ENCODE results near the gene UVRAG.
"Not testable (repeated sequence)": the region's sequence is repeated elsewhere in the genome, so short reads cannot be mapped to it uniquely, and the experiment has no call there.

The UVRAG gene

DNA sequence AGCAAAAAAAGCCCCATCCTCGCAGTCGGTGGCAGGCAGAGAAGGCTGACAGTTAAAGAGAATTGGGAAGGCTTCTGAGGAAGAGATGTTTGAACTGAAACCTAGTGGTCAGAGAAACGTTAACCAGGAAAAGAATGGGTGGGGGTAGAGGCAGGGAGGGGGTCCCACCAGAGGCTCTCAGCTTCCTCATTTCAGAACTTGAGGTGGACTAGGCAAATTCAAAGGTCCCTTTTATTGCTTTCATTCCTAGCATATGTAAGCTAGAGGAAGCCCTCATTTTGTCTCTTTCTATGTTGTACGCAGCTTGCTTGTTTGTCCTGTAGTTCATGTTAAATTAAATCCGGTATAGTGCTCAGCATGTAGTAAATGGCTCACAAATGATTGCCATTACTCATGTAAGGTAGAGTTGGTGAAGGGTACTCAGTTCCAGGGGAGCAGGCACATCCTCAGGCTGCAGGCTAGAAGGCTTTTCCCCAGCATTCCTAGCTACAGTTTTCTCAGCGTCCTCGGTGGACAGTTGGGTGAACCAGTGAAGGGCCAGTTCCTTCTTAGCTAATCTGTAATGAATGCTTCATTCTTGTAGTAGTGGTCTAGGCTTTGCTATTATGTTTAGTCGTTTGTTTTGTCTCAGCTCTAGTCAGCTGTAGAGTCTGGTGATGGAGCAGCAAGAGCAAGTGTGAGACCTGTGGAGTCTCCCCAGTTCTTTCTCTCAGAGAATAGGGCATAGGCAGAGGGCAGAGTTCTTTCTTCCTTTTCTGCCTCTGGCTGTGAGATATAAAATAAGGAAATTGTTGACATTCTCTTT lies 58.6 kb downstream of the UVRAG start:
- DNase-seq (ENCODE audit: low read depth in 4 of 4, low spot score in 1 of 4), result no peak

DNA sequence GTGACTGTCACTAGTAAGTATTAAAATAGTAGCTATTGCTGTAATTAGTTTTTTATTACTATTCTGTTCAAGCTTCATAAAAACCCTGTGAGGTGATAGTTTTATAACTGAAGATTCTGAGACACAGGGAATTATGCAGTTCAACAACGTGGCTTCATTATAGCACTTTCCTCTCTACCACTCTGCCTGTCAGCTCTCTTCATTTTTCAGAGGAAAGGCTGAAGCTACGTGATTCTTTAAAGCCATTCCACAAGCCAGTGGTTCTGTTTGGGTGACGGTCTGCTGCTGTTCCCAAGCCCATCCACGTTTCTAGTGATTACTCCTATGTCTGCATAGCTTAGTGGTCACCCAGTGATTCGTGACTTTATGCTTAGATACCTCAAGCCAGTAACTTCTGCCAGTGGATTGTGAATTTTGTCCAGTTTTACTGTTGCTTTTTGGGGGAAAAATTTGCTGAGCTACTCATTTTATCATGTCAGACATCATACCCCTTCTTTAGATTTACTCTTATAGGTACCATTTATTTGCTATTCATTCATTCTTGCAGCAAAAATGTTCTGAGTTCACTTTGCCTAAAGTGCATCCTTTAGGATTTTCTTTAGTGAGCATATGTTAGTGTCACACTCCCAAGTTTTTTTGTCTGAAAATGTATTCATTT lies 59.8 kb downstream of the UVRAG start:
- DNase-seq (ENCODE audit: low read depth in 4 of 4, low spot score in 1 of 4), result no peak

DNA sequence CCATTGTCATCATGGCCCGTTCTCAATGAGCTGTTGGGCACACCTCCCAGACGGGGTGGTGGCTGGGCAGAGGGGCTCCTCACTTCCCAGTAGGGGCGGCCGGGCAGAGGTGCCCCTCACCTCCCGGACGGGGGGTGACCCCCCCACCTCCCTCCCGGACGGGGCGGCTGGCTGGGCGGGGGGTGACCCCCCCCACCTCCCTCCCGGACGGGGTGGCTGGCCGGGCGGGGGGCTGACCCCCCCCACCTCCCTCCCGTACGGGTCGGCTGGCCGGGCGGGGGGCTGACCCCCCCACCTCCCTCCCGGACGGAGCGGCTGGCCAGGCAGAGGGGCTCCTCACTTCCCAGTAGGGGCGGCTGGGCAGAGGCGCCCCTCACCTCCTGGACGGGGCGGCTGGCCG lies 62.3 kb downstream of the UVRAG start:
- DNase-seq (ENCODE audit: low read depth in 4 of 4, low spot score in 1 of 4), result not testable (repeated sequence)

DNA sequence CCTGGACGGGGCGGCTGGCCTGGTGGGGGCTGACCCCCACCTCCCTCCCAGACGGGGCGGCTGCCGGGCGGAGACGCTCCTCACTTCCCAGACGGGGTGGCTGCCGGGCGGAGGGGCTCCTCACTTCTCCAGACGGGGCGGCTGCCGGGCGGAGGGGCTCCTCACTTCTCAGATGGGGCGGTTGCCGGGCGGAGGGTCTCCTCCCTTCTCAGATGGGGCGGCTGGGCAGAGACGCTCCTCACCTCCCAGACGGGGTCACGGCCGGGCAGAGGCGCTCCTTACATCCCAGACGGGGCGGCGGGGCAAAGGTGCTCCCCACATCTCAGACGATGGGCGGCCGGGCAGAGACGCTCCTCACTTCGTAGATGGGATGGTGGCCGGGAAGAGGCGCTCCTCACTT lies 62.9 kb downstream of the UVRAG start:
- not testable (repeated sequence) for DNase-seq (ENCODE audit: low read depth in 4 of 4, low spot score in 1 of 4)

DNA sequence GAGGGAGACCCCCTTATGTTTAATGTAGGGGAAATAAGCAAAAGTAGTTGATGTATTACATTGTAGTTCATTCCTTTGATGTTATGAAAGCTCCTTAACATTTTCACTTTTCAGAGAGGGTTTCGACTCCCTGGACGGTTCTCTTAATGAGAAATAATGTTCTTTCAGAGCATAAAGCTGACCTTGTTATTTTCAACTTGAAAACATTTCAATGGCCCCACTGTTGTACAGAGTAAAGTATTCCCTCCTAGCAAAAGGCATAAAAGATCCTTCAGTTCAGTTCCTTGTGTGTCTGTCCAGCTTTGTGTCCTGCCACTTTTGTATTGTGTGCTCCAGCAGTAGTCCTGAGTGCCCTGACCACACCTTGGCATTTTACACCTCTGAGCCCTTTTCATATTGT lies 63.9 kb downstream of the UVRAG start:
- no peak for DNase-seq (ENCODE audit: low read depth in 4 of 4, low spot score in 1 of 4)

DNA sequence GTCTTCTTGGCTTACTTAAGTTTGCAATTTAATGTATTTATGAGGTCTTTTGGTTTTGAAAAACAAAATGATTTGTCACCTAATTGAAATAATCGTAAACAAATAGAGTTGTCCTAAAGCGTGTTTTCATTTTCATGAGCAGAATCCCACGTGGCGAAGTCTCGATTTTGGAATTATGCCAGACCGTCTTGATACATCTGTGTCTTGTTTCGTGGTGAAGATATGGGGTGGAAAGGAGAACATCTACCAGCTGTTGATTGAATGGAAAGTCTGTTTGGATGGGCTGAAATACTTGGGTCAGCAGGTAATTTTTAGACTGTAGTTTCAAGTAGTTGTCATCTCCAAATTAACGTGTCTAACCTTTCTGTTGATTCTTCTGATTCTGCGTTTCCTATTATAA lies 64.7 kb downstream of the UVRAG start:
- DNase-seq (ENCODE audit: low read depth in 4 of 4, low spot score in 1 of 4), result no peak

DNA sequence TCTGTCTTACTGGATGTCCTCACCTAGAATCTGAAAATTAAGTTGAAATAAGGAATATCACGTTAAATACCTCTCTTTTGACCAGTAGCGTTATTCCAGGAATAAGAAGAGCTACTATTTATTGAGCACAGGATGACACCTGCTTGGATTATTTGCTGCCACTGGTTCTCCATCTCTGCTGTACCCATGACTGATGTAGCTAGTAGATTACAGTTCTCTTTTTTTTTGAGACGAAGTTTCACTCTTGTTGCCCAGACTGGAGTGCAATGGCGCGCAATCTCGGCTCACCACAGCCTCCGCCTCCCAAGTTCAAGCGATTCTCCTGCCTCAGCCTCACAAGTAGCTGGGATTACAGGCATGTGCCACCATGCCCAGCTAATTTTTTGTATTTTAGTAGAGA lies 65.3 kb downstream of the UVRAG start:
- DNase-seq (ENCODE audit: low read depth in 4 of 4, low spot score in 1 of 4), result not testable (repeated sequence)

DNA sequence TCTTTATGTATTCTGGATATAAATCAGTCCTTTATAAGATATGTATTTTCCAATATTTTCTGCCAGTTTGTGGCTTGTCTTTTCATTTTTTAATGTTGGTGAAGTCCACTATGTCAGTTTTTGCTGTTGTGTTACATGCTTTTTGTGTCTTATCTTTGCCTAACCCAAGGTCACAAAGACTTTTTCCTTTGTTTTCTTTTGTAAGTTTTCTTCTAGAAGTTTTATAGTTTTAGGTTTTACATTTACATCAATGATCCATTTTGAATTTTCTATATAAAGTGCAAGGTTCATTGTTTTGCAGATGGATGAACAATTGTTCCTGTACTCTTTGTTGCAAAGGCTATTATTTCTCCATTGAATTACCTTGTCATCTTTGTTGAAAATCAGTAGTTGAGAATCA lies 69.3 kb downstream of the UVRAG start:
- no peak for DNase-seq (ENCODE audit: low read depth in 4 of 4, low spot score in 1 of 4)

DNA sequence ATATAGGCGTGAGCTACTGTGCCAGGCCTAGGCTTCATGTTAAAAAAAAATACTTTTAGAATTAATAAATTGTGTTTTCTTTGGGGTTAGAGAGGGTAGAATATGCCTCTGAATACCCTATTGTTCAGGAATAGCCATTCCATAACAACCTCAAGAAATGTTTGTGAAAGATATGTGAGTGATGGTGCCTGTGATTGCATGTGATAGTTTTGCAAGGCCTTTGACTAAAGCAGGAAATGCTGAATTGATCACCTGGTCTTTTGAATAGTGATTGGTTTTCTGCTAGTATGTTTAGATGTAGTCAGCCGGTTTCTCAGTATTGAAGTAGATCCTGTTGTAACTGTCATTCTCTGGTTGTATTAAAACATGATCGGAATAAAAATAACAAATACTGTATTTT lies 73.4 kb downstream of the UVRAG start:
- no peak for DNase-seq (ENCODE audit: low read depth in 4 of 4, low spot score in 1 of 4)

DNA sequence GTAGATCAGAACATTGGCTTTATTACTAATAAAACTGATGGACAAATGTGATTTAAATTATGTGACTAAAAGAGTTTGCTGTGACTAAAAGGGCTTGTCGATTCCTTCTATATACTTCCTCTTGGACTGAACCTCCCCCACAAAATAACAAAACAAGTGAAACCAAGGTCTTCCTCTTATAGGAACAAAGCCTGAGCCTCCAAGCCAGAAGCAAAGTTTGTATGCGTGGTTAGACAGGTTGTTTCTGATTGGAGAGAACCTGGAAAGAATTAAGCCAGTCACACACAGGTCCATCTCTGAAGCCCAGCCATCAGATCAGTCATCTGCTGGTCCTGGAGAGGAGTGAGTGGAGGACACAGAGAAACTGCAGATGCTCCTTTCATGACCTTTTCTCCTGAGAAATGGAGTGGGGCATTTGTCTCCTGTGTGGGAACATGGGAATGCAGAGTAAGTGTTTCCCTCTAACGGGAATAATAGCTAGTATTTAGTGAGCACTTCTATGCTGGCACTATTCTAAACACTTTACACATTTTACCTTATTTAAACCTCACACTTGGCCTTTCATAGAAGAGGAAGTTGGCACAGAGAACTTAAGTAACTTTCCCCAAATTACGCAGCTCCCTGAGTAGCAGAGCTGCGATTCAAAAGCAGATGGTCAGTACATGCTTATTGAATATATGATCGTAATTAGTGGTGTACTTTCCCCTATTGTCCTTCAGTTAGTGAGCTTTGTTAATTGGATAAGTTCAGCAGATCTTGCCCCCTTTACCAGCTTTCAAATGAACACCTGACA lies 77.1 kb downstream of the UVRAG start:
- no peak for DNase-seq (ENCODE audit: low read depth in 4 of 4, low spot score in 1 of 4)

DNA sequence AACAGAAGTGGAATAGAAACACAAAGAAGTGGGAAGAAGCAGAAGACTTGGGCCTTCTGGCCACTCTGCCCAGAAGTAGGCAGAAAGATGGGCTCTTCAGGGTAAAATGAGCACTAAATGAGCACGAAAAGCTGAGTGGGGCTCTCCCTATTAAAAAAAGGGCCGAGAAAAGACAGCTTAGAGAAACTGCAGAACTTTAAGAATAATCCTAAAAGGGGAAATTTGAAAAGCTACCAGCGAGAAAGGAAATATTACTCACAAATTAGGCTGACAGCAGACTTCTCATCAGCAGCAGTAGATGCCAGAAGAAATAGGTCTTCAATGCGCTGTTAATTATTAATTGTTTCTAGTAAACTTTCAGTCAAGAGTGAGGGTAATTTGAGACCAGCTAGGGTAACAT lies 78.2 kb downstream of the UVRAG start:
- no peak for DNase-seq (ENCODE audit: low read depth in 4 of 4, low spot score in 1 of 4)

DNA sequence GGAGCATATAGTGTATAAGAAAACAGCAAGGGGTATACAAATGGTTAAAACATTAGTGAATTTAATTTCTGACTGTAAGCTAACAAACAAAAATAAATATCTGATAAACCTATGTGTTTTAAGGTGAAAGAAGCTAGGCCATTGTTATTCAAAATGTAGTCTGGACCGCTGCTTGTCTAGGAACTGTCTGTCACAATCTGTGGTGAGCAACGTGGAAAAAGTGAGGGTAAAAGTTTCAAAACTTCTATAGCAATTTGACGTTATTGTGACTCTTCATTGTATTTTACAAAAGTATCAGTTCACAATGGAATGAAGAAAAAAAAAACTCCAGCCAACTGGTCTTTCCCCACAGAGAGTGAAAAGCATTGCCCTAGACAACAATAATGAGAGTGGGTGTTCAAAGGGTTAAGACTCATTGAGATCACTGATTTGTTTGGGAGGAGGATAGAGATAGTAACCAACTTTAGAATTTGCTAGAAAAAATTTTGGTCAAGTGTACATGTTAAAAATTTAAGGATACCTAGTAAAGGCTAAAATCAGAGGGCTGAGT lies 79.1 kb downstream of the UVRAG start:
- no peak for DNase-seq (ENCODE audit: low read depth in 4 of 4, low spot score in 1 of 4)

DNA sequence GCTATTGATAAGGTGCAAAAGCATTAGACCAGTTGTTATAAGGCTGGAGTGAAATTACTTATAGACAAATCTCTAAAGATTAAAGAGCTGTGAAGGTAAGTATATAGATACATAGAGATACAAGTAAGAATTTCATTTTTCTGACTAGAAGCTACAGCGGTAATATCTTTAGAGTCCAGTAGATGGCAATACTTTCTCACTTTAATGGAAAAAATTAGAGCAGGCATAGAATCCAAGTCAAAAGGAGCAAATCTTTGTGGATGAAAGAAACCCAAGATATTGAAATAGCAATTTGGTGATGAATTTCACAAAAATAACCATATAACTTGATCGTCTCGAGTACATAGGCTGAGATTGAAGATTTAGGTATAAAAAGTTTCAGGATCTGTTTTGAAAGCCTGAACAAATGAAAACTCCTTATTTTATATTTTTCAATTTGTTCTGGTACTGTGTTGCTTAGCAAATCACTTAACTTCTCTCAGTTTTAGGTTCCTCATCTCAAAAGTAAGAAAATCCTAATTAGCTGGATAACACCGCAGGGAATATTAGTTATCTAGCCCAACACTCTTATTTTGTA lies 81.9 kb downstream of the UVRAG start:
- DNase-seq (ENCODE audit: low read depth in 4 of 4, low spot score in 1 of 4), result no peak

DNA sequence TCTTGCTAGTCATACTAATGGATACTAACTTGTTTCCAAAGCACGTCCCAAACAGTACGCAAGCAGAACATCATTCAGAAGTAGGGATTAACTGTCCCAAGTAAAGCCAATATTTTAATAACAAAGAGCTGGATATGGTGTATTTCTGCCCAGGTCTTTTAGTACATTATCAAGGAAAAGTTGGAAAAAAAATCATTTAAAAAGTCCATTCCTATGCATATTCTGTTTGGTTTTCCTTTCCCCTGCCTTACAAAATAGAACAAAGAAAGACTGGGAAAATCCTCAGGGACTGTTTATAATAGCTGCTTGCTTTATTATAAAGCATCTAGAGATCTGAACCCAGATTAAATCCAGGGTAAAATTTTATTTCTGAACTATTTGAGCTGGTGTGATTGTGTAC lies 83.9 kb downstream of the UVRAG start:
- no peak for DNase-seq (ENCODE audit: low read depth in 4 of 4, low spot score in 1 of 4)

DNA sequence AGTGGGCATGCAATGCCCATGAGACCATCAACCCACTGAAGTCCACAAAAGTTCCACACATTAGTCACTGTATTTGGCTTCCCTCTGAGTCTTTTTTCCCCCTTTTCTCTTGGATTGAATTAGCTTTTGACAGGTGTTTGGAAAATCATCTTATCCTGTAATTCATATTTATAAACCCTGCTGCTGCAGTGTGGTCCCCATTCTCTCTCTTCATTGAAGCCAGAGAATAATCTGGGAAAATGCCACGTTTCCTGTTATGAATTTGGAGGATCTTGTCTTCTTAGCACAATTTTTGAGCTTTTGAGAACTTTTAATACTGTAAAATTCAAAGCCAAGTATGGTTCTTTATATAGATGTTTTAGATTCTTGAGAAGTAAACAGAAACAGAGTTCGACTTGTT lies 84.8 kb downstream of the UVRAG start:
- no peak for DNase-seq (ENCODE audit: low read depth in 4 of 4, low spot score in 1 of 4)

DNA sequence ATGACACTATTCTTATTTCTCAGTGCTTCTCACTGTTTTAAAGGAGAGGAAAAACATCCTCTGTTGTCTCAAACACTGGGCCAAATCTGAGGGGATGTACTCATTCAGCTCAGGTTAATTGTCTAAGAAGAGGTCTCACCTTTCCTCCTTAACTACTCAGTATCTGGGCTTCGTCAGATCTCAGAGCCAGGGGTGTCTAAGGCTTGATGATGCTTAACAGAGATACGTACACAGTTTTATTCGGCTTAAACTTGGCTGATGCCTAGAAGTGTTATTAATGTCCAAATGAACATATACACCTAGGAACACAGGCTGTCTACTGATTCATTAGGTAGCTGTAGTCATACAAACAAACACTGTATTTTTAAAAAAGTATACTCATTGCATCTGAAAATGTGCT lies 85.8 kb downstream of the UVRAG start:
- DNase-seq (ENCODE audit: low read depth in 4 of 4, low spot score in 1 of 4), result no peak

DNA sequence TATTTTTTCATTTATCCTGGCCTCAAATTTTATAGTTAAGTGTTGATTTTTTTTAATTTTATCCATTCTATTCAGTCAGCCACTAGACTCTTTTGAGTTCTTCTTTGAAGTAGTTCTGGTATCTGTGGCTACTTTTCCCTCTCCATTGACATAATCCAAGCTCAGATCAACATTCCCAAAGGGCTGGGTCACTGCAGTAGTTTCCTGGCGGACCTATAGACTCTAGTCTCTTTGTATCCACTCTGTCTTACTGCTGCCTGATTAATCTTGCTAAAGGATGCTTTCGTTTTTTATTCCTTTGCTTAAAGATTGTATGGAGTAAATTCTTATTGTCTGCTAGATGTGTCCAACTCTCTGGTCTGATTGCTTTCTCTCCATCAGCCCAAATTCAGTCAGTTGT lies 87.6 kb downstream of the UVRAG start:
- DNase-seq (ENCODE audit: low read depth in 4 of 4, low spot score in 1 of 4), result no peak

DNA sequence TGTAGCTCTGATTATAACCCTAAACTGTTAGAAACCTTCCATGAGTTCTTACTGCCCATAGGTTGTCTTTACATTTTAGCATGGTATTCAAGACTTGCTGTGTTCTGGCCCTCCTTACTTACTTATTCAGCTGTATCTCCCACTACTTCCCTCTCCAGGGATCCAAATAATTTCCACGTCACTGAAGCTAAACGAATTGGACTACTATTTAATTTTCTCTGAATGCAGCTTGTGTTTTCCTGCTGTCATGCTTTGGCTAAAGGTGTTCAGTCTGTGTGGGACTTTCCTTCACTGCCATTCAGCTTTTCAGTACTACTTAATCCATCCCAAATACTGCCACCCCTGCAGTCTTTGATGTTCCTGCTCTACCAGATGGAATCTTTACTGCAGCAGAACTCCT lies 88.3 kb downstream of the UVRAG start:
- no peak for DNase-seq (ENCODE audit: low read depth in 4 of 4, low spot score in 1 of 4)

DNA sequence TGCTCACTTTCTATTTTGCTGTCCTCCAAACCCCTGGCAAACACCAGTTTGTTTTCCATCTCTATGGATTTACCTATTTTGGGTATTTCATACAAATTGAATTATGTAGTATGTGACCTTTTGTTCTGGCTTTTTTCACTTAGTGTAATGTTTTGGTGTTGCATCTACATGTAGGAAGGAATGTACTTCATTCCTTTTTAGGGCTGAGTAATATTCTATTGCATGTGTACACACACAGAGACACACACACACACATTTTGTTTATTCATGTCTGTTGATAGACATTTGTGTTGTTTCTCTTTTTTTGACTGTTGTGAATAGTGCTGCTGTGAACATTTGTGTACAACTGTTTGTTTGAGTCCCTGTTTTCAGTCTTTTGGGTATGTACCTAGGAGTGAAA lies 90.4 kb downstream of the UVRAG start:
- no peak for DNase-seq (ENCODE audit: low read depth in 4 of 4, low spot score in 1 of 4)

DNA sequence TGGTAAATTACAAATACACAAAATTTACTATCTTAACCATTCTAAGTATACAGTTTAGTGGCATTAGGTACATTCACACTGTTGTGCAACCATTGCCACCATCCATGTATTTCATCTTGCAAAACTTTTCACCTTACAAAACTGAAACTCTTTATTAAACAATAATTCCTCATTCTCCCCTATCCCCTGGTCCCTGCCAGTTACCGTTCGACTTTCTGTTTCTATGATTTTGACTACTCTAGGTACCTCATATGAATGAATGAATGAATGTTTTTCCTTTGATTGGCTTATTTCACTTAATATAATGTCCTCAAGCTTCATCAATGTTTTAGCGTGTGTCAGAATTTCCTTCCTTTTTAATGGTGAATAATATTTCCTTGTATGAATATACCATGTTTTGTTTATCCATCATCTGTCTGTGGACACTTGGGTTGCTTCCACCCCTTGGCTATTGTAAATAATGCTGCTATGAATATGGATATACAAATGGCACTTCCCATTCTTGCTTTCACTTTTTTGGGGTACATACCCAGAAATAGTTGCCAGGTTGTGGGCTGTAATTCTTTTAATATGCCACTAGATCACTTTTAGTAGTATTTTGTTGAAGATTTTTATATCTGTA lies 93.0 kb downstream of the UVRAG start:
- DNase-seq (ENCODE audit: low read depth in 4 of 4, low spot score in 1 of 4), result no peak
